Renal pelvis (tissue), 4 donors: ENCODE results near the gene ABCB1. TPM values are rescaled to one million over a fixed set of nuclear protein-coding genes. Genes with fewer than 3 reads are reported as not detected.
"Not testable (repeated sequence)": the region's sequence is repeated elsewhere in the genome, so short reads cannot be mapped to it uniquely, and the experiment has no call there.

Experiments
- DNase-seq: peaks from one replicate; pipeline ENCODE4 v3.0.0-alpha.2; 2013
- polyA plus RNA-seq, 3 donors: library from polyadenylated mRNA; unstranded; fragments of 120-200 nt; gene quantifications; one replicate each; pipeline ENCODE4 v1.2.1, GENCODE V29; 2013; ENCODE audit not compliant: insufficient read length in 3 of 3

ABCB1 gene
- polyA plus RNA-seq, 3 donors, result 20.3 to 25.8 (median 21.9) TPM

GRCh38 chr7:87590578-87590977 lies 10.1 kb downstream of the ABCB1 start:
- DNase-seq, result no peak

- no peak for DNase-seq
These were observed 11.1 kb downstream of the ABCB1 start for GRCh38 chr7:87589631-87590030.

GRCh38 chr7:87581723-87582122 lies 19.0 kb downstream of the ABCB1 start:
- DNase-seq, result no peak

GRCh38 chr7:87580636-87581035 lies 20.0 kb downstream of the ABCB1 start:
- DNase-seq, result no peak

GRCh38 chr7:87575521-87575920 lies 25.2 kb downstream of the ABCB1 start:
- DNase-seq, result no peak

- no peak for DNase-seq
These were observed 26.1 kb downstream of the ABCB1 start for GRCh38 chr7:87574630-87575029.

GRCh38 chr7:87572513-87572912 lies 28.2 kb downstream of the ABCB1 start:
- not testable (repeated sequence) for DNase-seq

- DNase-seq, result no peak
These were observed 30.5 kb downstream of the ABCB1 start for GRCh38 chr7:87570178-87570577.

- no peak for DNase-seq
These were observed 33.6 kb downstream of the ABCB1 start for GRCh38 chr7:87567052-87567451.

GRCh38 chr7:87566311-87566900 lies 34.3 kb downstream of the ABCB1 start:
- DNase-seq, result no peak

GRCh38 chr7:87565877-87566276 lies 34.8 kb downstream of the ABCB1 start:
- DNase-seq, result no peak

GRCh38 chr7:87564296-87564963 lies 36.3 kb downstream of the ABCB1 start:
- DNase-seq, result peak; percentile 4

GRCh38 chr7:87561702-87562101 lies 39.0 kb downstream of the ABCB1 start:
- no peak for DNase-seq

GRCh38 chr7:87561102-87561501 lies 39.6 kb downstream of the ABCB1 start:
- no peak for DNase-seq

- DNase-seq, result no peak
These were observed 48.3 kb downstream of the ABCB1 start for GRCh38 chr7:87552351-87552900.

GRCh38 chr7:87548123-87548919 lies 52.4 kb downstream of the ABCB1 start:
- no peak for DNase-seq

- DNase-seq, result no peak
These were observed 54.9 kb downstream of the ABCB1 start for GRCh38 chr7:87545760-87546159.

- no peak for DNase-seq
These were observed 57.1 kb downstream of the ABCB1 start for GRCh38 chr7:87543623-87544022.

GRCh38 chr7:87541648-87542047 lies 59.0 kb downstream of the ABCB1 start:
- no peak for DNase-seq

GRCh38 chr7:87538052-87538451 lies 62.6 kb downstream of the ABCB1 start:
- no peak for DNase-seq

GRCh38 chr7:87534072-87534471 lies 66.6 kb downstream of the ABCB1 start:
- DNase-seq, result no peak

GRCh38 chr7:87530126-87530525 lies 70.6 kb downstream of the ABCB1 start:
- no peak for DNase-seq

GRCh38 chr7:87528730-87529129 lies 72.0 kb downstream of the ABCB1 start:
- DNase-seq, result no peak
